H1 (cell line): ENCODE results near the gene NCAM1. TPM values are rescaled to one million over a fixed set of nuclear protein-coding genes. Genes with fewer than 3 reads are reported as not detected.

Experiments used
- CTCF ChIA-PET: fragments of 300-600 bp; sonication (Branson Sonifier 250); formaldehyde crosslinking; loops from one replicate; lab custom pipeline; 2021; ENCODE audit not compliant: partially characterized antibody; lab: Charles Lee
- POLR2A ChIA-PET: fragments of 300-600 bp; sonication (Branson Sonifier 250); formaldehyde crosslinking; loops from one replicate; lab custom pipeline; 2021; ENCODE audit warnings: inconsistent platforms; ENCODE audit not compliant: partially characterized antibody; lab: Charles Lee
- DNase-seq, 2 experiments: peaks; one replicate each; pipeline versions ENCODE4 v3.0.0 to v3.0.0-alpha.2; 2010 to 2022; ENCODE audit warnings: low spot score in 2 of 2, low read depth in 1 of 2, mixed read lengths in 1 of 2
- FAIRE-seq: peaks from 2 replicates; lab custom pipeline; 2011; peaks lifted over from hg19 to GRCh38; lab: Jason Lieb, UNC
- H2AFZ ChIP-seq: 2 replicates; pipeline ENCODE4 v1.8.1; 2012; ENCODE audit warnings: low read length, inconsistent platforms
- H2AK5ac ChIP-seq: 2 replicates; pipeline ENCODE4 v1.6.1; 2013; ENCODE audit warnings: low read depth, low read length
- H2BK120ac ChIP-seq: replicated peaks from 2 replicates; pipeline ENCODE3; 2013; ENCODE audit warnings: low read depth, low read length, inconsistent platforms
- H2BK12ac ChIP-seq: 2 replicates; pipeline ENCODE4 v1.6.1; 2013; ENCODE audit warnings: low read depth, low read length
- H2BK15ac ChIP-seq: 2 replicates; pipeline ENCODE4 v1.6.1; 2013; ENCODE audit warnings: low read length
- H2BK20ac ChIP-seq: 2 replicates; pipeline ENCODE4 v1.6.1; 2013; ENCODE audit warnings: low read length
- H2BK5ac ChIP-seq: 2 replicates; pipeline ENCODE4 v1.6.1; 2013; ENCODE audit warnings: low read depth, low read length
- H3K14ac ChIP-seq: 2 replicates; pipeline ENCODE4 v1.6.1; 2013; ENCODE audit warnings: inconsistent platforms; ENCODE audit not compliant: insufficient read length
- H3K18ac ChIP-seq: 2 replicates; pipeline ENCODE4 v1.6.1; 2013; ENCODE audit warnings: low read length; ENCODE audit errors: extremely low read depth
- H3K23ac ChIP-seq: 2 replicates; pipeline ENCODE4 v1.6.1; 2013; ENCODE audit warnings: inconsistent platforms; ENCODE audit not compliant: insufficient read length
- H3K23me2 ChIP-seq: 2 replicates; pipeline ENCODE4 v1.6.1; 2013; ENCODE audit warnings: low read depth, low read length
- H3K27ac ChIP-seq: 2 replicates; pipeline ENCODE4 v1.6.1; 2011; ENCODE audit warnings: low read depth, low read length, inconsistent platforms
- H3K27me3 ChIP-seq, 4 experiments: replicated peaks in 1 of 4; 1 replicate in 1 of 4; 2 replicates in 3 of 4; pipeline versions ENCODE4 v1.6.1 to v1.8.1; 2011 to 2013; ENCODE audit warnings: low read length in 3 of 4, mild to moderate bottlenecking in 3 of 4, inconsistent platforms in 2 of 4, mixed read lengths in 2 of 4, moderate library complexity in 1 of 4; ENCODE audit not compliant: control insufficient read depth in 3 of 4, insufficient read depth in 3 of 4; ENCODE audit errors: extremely low read depth in 1 of 4
- H3K36me3 ChIP-seq, 4 experiments: 2 replicates each; pipeline versions ENCODE4 v1.6.1 to v1.8.1; 2011 to 2013; ENCODE audit warnings: mild to moderate bottlenecking in 4 of 4, low read length in 3 of 4, moderate library complexity in 2 of 4, control low read depth in 1 of 4, inconsistent platforms in 1 of 4; ENCODE audit not compliant: insufficient read depth in 4 of 4, control insufficient read depth in 2 of 4
- H3K4ac ChIP-seq: replicated peaks from 2 replicates; pipeline ENCODE3; 2013; ENCODE audit warnings: low read length, low read depth, mixed read lengths, inconsistent platforms; ENCODE audit not compliant: insufficient read length
- H3K4me1 ChIP-seq, 4 experiments: replicated peaks in 1 of 4; 1 replicate in 1 of 4; 2 replicates in 3 of 4; pipeline versions ENCODE4 v1.6.1 to v1.8.1; 2011 to 2013; ENCODE audit warnings: low read length in 3 of 4, inconsistent platforms in 2 of 4, mixed read lengths in 1 of 4; ENCODE audit not compliant: insufficient read depth in 4 of 4, control insufficient read depth in 3 of 4
- H3K4me2 ChIP-seq, 2 experiments: 2 replicates each; pipeline versions ENCODE4 v1.6.1 to v1.8.1; 2011 to 2013; ENCODE audit warnings: low read depth in 2 of 2, low read length in 2 of 2, control low read depth in 1 of 2, inconsistent platforms in 1 of 2, mild to moderate bottlenecking in 1 of 2; ENCODE audit not compliant: insufficient read depth in 1 of 2
- H3K4me3 ChIP-seq, 4 experiments: fragments of 200-600, 300-600 bp in 1 of 4; sonication (generic), shearing (Covaris generic), sonication (Bioruptor Twin) in 1 of 4; 2 replicates each; pipeline versions ENCODE4 v1.5.1 to v1.8.1; 2011 to 2016; ENCODE audit warnings: low read length in 4 of 4, low read depth in 3 of 4, control low read depth in 2 of 4, inconsistent platforms in 2 of 4, mild to moderate bottlenecking in 2 of 4, mixed read lengths in 1 of 4, moderate library complexity in 1 of 4; ENCODE audit not compliant: insufficient read depth in 2 of 4; ENCODE audit errors: extremely low read depth in 1 of 4
- H3K56ac ChIP-seq: replicated peaks from 2 replicates; pipeline ENCODE3; 2013; ENCODE audit warnings: low read depth, mild to moderate bottlenecking, mixed read lengths, low read length, inconsistent platforms; ENCODE audit not compliant: insufficient read length
- H3K79me1 ChIP-seq: 2 replicates; pipeline ENCODE4 v1.6.1; 2013; ENCODE audit warnings: low read depth, low read length, control low read depth
- H3K79me2 ChIP-seq, 2 experiments: 2 replicates each; pipeline versions ENCODE4 v1.6.1 to v1.8.1; 2012 to 2013; ENCODE audit warnings: low read length in 2 of 2, mild to moderate bottlenecking in 2 of 2, inconsistent platforms in 1 of 2; ENCODE audit not compliant: insufficient read depth in 2 of 2, control insufficient read depth in 1 of 2
- H3K9ac ChIP-seq, 4 experiments: replicated peaks in 1 of 4; 1 replicate in 1 of 4; 2 replicates in 3 of 4; pipeline versions ENCODE4 v1.6.1 to v1.8.1; 2011 to 2013; ENCODE audit warnings: low read depth in 3 of 4, low read length in 3 of 4, control low read depth in 2 of 4, mild to moderate bottlenecking in 2 of 4, moderate library complexity in 2 of 4, inconsistent platforms in 1 of 4; ENCODE audit errors: extremely low read depth in 1 of 4
- H3K9me3 ChIP-seq, 2 experiments: 2 replicates each; pipeline versions ENCODE4 v1.6.1 to v1.8.1; 2012 to 2013; ENCODE audit warnings: mild to moderate bottlenecking in 2 of 2, moderate library complexity in 2 of 2, control low read depth in 1 of 2, inconsistent platforms in 1 of 2, low read depth in 1 of 2, low read length in 1 of 2, mixed read lengths in 1 of 2; ENCODE audit not compliant: insufficient read depth in 2 of 2
- H4K20me1 ChIP-seq, 2 experiments: replicated peaks in 1 of 2; 2 replicates each; pipeline versions ENCODE3 to v1.8.1; 2011 to 2013; ENCODE audit warnings: inconsistent platforms in 2 of 2, low read length in 2 of 2, mild to moderate bottlenecking in 1 of 2; ENCODE audit not compliant: insufficient read depth in 2 of 2, control insufficient read depth in 1 of 2
- H4K5ac ChIP-seq: 2 replicates; pipeline ENCODE4 v1.6.1; 2013; ENCODE audit warnings: low read length, low read depth, mixed read lengths, inconsistent platforms; ENCODE audit not compliant: insufficient read length
- H4K8ac ChIP-seq: 2 replicates; pipeline ENCODE4 v1.8.0; 2013; ENCODE audit warnings: mild to moderate bottlenecking, moderate library complexity, low read length, inconsistent platforms; ENCODE audit not compliant: insufficient read depth; ENCODE audit errors: extremely low read depth
- H4K91ac ChIP-seq: replicated peaks from 2 replicates; pipeline ENCODE3; 2013; ENCODE audit warnings: low read length, mixed read lengths, inconsistent platforms; ENCODE audit not compliant: insufficient read length
- CHD2 ChIP-seq: IDR thresholded peaks from 2 replicates; pipeline ENCODE4 v1.6.1; 2012; ENCODE audit warnings: low read length, improper control_type of control experiment
- CREB1 ChIP-seq: IDR thresholded peaks from 2 replicates; pipeline ENCODE4 v1.6.1; 2012; ENCODE audit warnings: inconsistent platforms
- EGR1 ChIP-seq: IDR thresholded peaks from 2 replicates; pipeline ENCODE4 v1.6.1; 2011; ENCODE audit warnings: low read depth, low read length, borderline replicate concordance
- HDAC6 ChIP-seq: IDR thresholded peaks from one replicate; pipeline ENCODE4 v1.7.1; 2012; ENCODE audit warnings: low read depth, mild to moderate bottlenecking, inconsistent platforms, low read length, moderate library complexity
- JUN ChIP-seq: IDR thresholded peaks from 2 replicates; pipeline ENCODE4 v1.6.1; 2011; ENCODE audit warnings: low read depth, mild to moderate bottlenecking, improper control_type of control experiment, low read length
- JUND ChIP-seq: IDR thresholded peaks from 2 replicates; pipeline ENCODE4 v1.6.1; 2011; ENCODE audit warnings: mild to moderate bottlenecking, improper control_type of control experiment, low read length
- POLR2A ChIP-seq, 2 experiments: IDR thresholded peaks; 1 replicate in 1 of 2; 2 replicates in 1 of 2; pipeline ENCODE4 v1.6.1; 2011; ENCODE audit warnings: low read depth in 2 of 2, low read length in 2 of 2, mild to moderate bottlenecking in 2 of 2; ENCODE audit errors: control extremely low read depth in 1 of 2
- RBBP5 ChIP-seq: IDR thresholded peaks from 2 replicates; pipeline ENCODE4 v1.7.1; 2012; ENCODE audit warnings: low read depth, mild to moderate bottlenecking, inconsistent platforms, low read length, moderate library complexity, borderline replicate concordance
- TAF7 ChIP-seq: optimal IDR thresholded peaks from 2 replicates; pipeline ENCODE3; 2011; ENCODE audit warnings: low read depth, mild to moderate bottlenecking, inconsistent platforms, low read length, moderate library complexity, borderline replicate concordance
- WGBS, 2 experiments: shearing (Covaris generic) in 1 of 2; methylation state at CpG; one replicate each; pipeline versions ENCODE4 v1.1.6 to v1.1.7; 2013 to 2015; ENCODE audit warnings: low lambda C conversion rate in 2 of 2, mixed read lengths in 2 of 2, inconsistent platforms in 1 of 2, low coverage in 1 of 2, missing lambda C conversion rate in 1 of 2; ENCODE audit not compliant: insufficient replicate concordance in 2 of 2, insufficient coverage in 1 of 2, insufficient read length in 1 of 2; ENCODE audit errors: extremely low coverage in 1 of 2, missing lambda C conversion rate in 1 of 2; 5-methylcytosine and 5-hydroxymethylcytosine counted together
- polyA plus RNA-seq, 7 experiments: library from polyadenylated mRNA; depleted of rRNA in 3 of 7; stranded (reverse) in 5 of 7; unstranded in 2 of 7; fragments of >200 nt in 5 of 7; fragments of 200-250 nt in 2 of 7; gene quantifications; 1 replicate in 5 of 7; 2 replicates in 1 of 7; 4 replicates in 1 of 7; pipeline versions ENCODE4 v1.2.1 to v1.2.3, GENCODE V29; 2011 to 2013; ENCODE audit warnings: missing spikeins in 2 of 7, mixed read lengths in 2 of 7
- total RNA-seq: library from RNA; stranded (reverse); fragmentation: NEBNext Ultra II Directional; extraction: Animal tissue kit (Norgen Biotek cat#: 25700); gene quantifications from 2 replicates; pipeline ENCODE4 v1.2.1, GENCODE V29; 2021
- TF ChIP-seq, protein P1 (sequence below): IDR thresholded peaks from 2 replicates; pipeline ENCODE4 v1.6.1; 2012; ENCODE audit warnings: low read length, inconsistent platforms

NCAM1 gene
- total and polyA plus RNA-seq, 2 of the 8 experiments (the other 6 are each of a cell fraction or from before 2014, with no cell fraction given), result 3.1 to 4.3 TPM

DNA sequence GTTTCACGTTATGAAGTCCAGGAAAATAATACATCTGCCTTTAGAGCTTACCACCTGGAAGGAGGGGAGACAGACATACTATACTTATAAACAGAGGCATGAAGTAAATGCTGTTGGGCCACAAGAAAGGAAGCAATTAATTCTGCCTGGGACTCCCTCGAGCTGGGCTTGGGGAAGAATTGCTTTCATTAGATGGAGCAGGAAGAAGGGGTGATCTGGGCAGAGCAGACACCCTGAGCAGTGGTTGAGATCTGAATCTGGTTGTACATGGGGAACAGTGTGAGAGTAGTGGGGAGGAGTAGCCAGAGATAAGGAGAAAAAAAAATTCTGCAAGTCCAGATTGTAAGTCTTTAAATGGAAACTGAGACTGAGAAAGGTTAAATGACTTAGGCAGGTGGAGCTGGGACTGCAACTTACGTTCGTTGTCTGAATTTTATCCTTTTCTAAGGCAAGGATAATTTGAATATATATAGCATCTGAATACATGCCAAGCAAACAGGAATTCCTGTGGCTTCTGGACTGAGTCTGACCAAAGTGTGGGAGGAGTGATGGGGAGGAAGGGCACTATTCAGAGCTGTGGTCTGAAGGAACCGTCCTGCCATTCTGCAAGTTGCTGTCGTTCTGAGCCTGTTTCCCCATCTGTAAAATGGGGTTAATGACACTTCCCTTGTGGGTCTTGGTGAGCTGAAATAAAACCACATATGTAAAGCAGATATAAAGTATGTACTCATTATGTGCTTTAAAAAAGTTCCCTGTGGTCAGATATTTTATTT lies 7.9 kb downstream of the NCAM1 start:
- FAIRE-seq, result no peak
- 88% methylated on average over 6 of the region's 6 CpGs; no CpG with 5 or more reads in 1 of the 2 experiments for WGBS, 2 experiments
- no peak for DNase-seq

More for the DNA sequence above, 7.9 kb downstream of the NCAM1 start:
- no peak overlapping the region for H3K4ac ChIP-seq
- no peaks in the 10 kb centered on the region for H3K9me3 ChIP-seq
- no peak overlapping the region for H2BK15ac ChIP-seq
- H2BK120ac ChIP-seq, result no peak overlapping the region
- no peak overlapping the region for H3K18ac ChIP-seq
- H2BK12ac ChIP-seq, result no peak overlapping the region
- H3K14ac ChIP-seq, result no peak overlapping the region
- no peaks in the 10 kb centered on the region; a peak in 2 of 7 replicates for H3K27me3 ChIP-seq
- H3K23ac ChIP-seq, result no peak overlapping the region
- no peak overlapping the region for H3K4me3 ChIP-seq
- no peak overlapping the region for H2BK5ac ChIP-seq
- H3K4me2 ChIP-seq, result no peak overlapping the region
- no peak overlapping the region for H4K8ac ChIP-seq
- no peaks in the 10 kb centered on the region for H3K79me1 ChIP-seq
- H3K27ac ChIP-seq, result no peak overlapping the region
- no peak overlapping the region for H3K56ac ChIP-seq
- H3K79me2 ChIP-seq, result no peaks in the 10 kb centered on the region
- no peak overlapping the region for H2AK5ac ChIP-seq
- H3K23me2 ChIP-seq, result no peaks in the 10 kb centered on the region
- no peak overlapping the region for H4K5ac ChIP-seq
- no peaks in the 10 kb centered on the region for H4K20me1 ChIP-seq
- no peak overlapping the region for H2AFZ ChIP-seq
- ChIA-PET CTCF (interaction anchor here (0.9 to 1.3 kb wide), 2 partner anchors 26 to 171 kb away, joined by 3 to 4 read pairs; no protein-coding TSS in a partner anchor), POLR2A (no interaction called here)
- H3K36me3 ChIP-seq, result no peaks in the 10 kb centered on the region
- H3K4me1 ChIP-seq, result peaks cover 0 to 6% (median 0%) of the 10 kb centered on the region in 4 experiments; a peak in 1 of 7 replicates
- TF ChIP-seq HDAC6 (no peak), CHD2 (no peak), JUND (no peak), RBBP5 (no peak), POLR2A (IDR thresholded peaks at IDR 0.05; ENCODE audit: control extremely low read depth in 1 of 2, low read depth in 2 of 2, low read length in 2 of 2) (no peak), JUN (no peak), TAF7 (no peak), EGR1 (no peak), CREB1 (no peak)
- TF ChIP-seq, protein P1, sequence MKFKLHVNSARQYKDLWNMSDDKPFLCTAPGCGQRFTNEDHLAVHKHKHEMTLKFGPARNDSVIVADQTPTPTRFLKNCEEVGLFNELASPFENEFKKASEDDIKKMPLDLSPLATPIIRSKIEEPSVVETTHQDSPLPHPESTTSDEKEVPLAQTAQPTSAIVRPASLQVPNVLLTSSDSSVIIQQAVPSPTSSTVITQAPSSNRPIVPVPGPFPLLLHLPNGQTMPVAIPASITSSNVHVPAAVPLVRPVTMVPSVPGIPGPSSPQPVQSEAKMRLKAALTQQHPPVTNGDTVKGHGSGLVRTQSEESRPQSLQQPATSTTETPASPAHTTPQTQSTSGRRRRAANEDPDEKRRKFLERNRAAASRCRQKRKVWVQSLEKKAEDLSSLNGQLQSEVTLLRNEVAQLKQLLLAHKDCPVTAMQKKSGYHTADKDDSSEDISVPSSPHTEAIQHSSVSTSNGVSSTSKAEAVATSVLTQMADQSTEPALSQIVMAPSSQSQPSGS, result no peak
- H2BK20ac ChIP-seq, result no peak overlapping the region
- H4K91ac ChIP-seq, result no peak overlapping the region
- no peak overlapping the region for H3K9ac ChIP-seq
